ENCODE results near the gene IMPG1.
"Not testable (repeated sequence)": the region's sequence is repeated elsewhere in the genome, so short reads cannot be mapped to it uniquely, and the experiment has no call there.

IMPG1 gene

DNA sequence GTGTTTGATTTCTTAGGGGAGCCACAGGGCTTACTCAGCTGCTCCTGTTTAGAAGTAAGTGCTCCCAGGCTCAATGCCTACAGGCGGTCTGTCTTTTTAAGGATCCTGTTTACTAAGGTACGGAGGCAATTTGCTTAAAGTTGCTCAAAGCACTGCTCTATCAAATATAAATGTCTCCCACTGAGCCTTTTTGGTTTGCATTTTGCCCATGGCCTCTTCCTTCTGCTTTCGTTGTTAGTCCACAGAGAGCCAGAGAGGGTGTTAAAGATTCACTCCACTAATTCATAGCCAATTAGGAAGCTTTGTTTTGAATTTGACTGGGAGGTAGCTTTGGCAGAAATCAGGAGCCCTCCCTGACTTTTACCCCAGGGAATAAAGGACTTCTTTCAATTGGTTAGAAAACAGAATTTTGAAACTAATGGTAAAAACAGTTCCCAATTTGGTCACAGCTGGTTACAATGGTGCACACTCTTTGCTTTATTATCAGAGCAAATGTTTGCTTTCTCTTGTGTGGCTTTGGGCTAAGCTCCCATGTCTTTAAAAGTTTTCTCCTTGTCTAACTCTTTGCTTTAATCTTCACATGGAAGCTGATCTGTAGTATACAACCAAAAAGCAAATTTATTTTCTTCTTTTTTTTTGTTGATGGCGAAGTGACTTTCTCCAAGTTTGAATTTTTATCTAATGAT is 126.2 kb downstream of the IMPG1 start:
- no peak for DNase-seq

DNA sequence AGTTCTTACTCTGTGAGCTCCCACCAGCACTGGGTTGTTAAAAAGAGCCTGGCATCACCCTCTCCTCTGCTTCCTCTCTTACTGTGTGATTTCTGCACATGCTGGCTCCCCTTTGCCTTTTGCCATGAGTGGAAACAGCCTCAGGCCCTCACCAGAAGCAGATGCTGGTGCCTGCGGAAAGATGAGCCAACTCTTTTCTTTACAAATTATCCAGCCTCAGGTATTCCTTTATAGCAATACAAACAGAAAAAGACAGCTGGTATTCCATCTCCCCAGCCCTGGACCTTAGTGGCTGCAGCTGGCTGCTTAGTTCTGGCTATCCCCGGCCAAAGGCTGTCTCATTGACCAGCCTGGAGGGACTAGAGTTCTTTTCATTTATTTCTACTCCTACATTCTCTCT is 129.1 kb downstream of the IMPG1 start:
- peak; percentile 12 for DNase-seq

DNA sequence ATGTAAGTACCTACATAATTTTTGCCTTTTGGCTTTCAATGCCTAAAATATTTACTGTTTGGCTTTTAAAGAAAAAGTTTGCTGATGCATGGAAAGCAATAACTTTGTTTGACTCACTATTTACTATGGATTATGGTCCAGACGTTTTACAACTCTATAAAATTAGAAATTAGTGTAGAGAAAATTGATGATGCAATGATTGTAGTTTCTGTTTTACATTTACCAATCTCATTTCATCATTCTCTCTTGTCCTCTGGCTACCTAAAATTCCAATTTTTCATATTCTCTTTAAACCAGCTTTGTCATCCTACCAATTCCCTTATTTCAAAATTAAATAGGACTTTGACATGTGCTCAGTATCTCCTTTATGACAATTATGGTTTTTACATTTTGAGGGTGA is 131.0 kb downstream of the IMPG1 start:
- no peak for DNase-seq

DNA sequence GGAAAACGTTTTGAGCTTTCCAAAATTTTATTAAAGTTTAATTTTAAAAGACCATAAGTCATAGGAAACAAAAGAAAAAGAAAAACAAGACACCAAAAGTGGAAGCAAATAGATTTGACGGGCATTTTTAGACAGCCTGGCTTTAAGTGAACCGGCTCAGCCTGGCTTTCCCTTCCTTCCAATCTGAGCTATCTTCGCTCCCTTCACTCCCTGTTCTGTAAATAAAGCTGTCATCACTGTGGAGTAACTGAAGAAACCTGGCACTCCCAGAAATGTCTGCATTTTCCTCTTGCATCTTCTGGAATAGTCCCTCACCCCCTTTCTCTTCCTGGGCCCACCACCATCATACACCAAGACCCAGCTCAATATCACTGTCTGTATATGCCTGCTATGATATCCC is 131.9 kb downstream of the IMPG1 start:
- DNase-seq: no peak

DNA sequence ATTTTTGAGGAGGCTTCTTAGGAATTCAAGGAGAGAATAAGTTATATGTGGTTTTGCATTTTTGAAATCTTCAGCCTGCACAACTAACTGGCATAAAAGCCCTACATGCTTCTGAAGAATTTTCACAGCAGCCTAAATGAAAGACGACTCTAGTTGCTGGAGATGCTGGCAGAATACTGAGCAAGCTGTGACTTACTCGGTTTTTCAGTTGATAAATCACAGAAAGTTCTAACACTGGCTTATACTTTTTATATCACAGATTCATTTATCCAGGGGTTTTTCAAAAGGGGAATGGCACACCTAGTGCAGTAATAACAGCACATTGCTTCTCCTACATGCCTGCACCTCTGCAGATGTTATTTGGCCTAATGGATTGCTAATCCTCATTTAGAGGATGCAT is 134.6 kb downstream of the IMPG1 start:
- no peak for DNase-seq

DNA sequence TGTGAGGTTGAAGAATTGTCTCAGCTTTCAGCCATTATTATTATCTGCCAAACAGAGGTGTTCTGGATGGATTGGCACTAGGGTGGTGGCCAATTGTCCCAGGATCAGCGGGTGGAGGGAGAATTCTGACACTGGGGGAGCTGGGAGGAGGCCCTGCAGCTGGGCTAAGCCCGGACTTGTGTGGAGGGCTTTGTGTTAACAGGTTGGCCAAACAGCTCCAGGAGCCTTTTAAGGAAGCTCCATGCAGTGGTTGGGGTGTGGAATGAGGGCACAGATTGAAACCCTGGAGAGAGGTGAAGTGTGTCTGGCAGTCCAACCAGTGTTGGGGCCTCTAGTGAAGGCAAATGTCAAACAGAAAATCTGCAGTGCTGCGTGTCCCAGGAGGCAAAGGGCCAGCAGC is 135.8 kb downstream of the IMPG1 start:
- DNase-seq: no peak

DNA sequence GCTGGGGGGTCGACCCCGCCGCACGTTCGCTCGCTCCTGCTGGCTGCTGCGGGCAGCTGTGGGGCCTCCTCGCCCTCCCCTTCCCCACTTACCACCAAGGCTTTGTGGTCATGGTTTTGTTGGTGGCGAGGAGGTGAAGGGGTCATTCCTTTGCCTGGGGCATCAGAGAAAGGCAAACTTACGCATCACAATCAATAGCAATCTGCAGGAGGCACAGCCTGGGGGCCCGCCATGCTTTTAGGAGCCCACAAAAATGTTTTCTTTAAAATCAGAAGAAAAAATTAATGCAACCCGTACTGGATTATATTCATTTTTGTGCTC is 137.0 kb downstream of the IMPG1 start:
- DNase-seq: no peak

DNA sequence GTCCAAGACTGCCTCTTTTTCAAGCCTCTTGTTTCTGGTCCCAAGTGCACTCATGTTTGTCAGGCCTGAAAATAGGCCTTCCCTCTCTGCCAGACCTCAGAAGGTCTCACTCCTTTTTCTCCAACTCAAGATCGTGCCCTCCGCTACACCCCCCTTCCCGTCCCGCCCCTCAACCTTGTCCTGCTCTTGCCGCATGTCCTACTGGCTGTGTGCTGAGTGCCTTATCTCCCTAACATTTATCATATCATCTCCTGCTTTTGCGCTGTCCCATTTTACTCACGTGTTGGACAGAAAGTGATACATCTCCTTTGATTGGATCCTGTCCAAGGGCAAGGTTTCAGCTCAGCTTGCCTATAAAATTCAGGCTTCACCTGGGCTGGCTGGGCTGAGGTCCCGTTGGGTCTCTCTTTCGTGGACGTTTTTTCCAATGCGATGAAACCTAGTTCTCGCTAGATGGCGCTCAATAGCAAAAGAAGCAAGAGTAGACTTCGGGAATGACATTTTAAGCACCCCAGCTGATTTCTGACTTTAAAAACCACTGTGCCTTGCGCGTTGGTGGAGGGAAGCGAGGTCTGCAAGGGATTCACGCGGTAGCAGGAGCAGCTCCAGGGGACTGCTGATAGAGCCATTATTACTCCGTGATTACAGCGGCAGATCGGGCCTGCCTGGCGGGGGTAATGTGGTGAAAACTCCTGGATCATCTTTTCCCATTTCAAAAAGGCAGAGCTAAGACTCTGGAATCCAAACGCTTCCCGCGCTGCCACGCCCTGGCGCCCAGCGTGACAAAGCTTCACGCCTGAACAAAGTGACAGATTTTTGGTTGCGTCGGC is 137.6 kb downstream of the IMPG1 start:
- peak; percentile 82 for DNase-seq

DNA sequence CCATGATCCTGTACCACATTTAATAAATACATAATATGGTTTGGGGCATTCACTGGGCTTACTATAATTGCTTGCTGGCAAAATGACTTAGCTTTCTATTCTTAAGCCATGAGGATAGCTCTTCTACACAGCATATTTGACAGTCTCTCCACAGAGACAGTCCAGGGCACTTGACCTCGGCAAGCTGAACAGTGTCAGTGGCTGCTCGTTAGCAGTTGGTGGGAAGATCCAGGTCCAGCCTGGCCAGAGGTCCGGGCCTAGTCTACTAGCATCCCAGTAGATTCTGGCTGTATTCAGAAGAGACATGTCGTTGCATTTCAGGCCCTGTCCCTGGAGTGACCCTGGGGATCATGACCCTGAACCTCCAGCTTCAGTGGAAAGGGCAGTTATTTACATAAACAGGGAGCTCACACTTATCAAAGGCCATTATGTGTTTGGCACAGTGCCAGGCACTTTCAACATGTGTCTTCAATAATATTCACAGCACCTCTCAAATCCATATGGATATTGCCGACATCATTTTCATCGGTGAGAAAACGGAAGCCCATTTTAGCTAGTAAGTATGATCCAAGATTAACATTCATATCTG is 139.0 kb downstream of the IMPG1 start:
- no peak for DNase-seq

DNA sequence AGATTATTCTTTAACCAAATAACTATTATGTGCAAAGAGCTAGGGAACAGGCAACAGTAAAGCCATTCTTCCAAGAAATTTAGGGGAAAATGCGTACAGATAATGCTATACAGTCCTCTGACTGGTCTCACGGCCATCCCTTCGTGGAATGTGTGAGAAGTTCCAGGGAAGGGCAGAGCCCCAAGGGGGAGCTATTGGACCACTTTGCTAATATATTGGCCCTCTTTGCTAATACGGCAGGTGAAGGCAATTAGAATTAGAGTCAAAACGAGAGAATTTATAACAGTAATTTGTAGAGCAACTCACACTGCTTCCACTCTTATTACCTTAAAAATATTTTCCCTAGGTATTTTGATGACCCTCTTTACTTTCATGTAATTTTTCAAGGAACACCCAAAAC is 140.4 kb downstream of the IMPG1 start:
- DNase-seq: peak; percentile 36

DNA sequence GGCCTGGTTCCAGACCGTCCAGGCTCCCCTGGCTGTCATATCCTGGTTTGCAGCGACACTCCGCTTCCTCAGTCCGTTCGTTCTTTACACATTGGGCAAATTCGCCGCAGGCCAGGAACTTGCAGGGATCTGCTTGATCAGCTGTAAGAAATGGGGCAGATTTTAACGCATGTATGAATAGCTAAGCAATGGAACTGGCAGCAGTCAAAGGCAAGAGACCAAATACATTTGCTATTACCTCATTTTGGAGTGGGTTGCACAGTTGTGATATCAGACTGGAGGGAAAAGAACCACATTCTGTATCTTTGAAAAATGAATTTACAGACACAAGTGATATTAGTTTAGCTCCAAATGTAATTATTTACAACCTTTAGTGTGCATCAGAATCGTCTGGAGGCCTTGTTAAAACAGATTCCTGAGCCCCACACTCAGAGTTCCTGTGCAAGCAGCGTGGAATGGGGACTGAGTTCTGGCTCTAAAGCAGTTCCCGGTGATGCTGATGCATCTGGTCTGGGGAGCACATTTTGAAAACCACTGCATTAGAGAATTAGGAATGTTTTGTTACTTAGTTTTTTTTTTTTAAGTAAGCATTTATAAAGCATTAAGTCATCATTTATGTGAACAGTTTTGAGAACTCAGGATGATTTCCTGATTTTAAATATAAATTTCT is 141.3 kb downstream of the IMPG1 start:
- no peak for DNase-seq

DNA sequence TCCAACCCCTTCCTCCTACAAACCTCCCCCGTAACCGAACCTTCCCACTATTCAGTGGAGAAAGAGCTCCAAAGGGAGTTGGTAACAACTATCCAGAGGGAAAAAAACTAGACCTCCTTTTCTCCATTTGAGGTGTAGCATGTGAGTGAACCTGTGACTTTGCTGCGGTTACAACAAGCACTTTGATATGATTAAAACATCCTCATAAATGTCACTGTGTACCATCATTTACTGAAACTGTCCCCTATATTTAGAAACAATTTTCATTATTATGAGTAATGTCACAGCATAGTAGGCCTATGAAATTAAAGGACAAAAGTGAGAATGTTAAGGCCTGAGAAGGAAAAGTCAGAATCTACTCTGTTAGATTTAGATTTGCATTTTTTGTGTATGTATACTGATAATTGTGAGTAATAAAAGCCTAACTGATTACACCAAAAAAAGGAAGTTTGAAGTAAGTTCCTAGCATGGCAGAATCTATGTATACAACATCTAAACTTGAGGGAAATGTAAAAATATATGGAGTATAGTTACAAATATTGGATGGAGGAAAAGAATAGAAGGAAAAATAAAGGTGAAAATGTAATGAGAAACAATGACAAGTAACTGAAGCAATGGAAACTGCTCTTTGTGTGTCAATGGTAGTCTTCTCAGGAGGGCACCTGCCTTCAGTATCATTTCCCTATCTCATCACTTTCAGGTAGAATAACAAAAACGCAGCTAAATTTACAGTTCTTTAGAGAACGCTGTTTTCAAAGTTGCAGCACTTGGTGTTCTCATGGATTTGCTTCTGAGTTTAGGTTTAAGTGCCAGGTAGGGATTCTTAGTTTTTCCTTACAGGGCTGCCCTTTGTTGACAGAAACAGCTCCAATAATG is 145.9 kb downstream of the IMPG1 start:
- no peak for DNase-seq

DNA sequence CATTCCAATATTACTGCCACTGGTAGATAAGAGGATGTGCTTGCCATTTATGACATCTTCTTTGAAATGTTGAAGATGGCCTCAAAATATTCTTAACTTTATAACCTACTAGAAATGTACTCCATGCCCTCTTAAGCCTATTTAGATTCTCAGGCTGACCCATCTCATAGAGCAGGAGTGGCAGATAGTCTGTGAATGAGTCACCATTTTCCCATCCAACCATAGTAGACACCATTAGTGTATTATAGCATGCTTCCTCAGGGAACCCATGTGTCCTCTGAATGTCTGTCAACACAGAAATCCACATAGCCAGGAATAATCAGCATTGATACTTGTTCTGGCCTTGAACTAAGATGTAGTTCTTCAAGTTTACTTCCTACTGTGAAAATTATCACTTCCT is 150.2 kb downstream of the IMPG1 start:
- DNase-seq: no peak

DNA sequence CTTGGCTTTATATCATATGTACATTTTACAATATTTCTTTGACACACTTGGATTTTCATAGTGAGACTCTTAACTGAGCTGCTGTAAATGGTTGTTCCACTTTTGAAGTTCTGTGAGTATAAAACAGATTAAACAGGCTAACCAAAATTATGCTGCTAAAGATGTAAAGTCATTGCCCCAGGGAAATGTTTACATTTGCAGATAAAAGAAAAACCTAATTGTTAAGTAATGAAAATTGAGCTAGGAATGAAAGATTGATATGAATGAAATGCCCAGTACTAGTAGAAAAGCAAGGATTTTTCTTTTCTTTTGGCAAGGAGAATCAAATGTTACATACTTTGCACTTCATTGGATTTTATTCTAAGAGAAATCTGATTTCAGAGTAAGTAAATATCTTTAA is 159.4 kb downstream of the IMPG1 start:
- no peak for DNase-seq

DNA sequence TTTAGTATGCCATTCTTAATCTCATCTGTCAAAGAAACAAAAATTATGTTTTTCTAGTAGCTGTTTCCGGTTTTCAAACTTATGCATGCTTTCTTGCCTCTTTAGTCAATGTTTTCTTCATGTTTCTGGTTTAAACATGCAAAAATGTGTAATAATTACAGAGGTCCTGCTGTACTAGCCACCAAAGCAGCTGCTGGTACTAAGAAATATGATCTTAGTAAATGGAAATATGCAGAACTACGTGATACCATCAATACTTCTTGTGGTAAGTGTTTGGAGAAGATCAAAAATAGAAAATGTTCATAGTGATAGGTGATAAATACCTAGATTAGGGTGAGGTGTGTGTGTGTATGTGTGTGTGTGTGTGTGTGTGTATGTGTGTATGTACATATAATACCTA is 165.0 kb downstream of the IMPG1 start:
- no peak for DNase-seq

DNA sequence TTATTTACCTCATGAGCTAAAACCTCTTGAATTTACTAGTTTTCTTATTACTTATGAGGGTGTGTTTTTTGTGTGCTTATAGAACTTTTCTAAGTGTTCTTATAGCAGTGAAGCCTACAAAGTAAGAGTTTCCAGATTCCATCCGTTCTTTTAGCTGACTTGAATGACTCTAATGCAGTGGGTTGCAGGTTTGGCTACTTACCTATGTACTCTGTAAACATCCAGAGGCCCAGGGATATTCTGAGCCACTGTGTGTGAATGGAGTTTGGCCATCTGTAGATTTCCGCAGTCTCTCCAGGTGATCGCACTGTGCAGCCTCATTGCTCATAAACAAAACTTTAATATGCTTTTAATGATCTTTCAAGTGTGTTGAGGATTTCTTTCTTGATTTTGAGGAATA is 165.6 kb downstream of the IMPG1 start:
- no peak for DNase-seq

DNA sequence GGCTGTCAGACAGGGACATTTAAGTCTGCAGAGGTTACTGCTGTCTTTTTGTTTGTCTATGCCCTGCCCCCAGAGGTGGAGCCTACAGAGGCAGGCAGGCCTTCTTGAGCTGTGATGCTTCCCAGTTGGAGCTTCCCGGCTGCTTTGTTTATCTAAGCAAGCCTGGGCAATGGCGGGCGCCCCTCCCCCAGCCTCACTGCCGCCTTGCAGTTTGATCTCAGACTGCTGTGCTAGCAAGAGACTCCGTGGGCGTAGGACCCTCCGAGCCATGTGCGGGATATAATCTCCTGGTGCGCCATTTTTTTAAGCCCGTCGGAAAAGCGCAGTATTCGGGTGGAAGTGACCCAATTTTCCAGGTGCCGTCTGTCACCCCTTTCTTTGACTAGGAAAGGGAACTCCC is 167.3 kb downstream of the IMPG1 start:
- DNase-seq: not testable (repeated sequence)

DNA sequence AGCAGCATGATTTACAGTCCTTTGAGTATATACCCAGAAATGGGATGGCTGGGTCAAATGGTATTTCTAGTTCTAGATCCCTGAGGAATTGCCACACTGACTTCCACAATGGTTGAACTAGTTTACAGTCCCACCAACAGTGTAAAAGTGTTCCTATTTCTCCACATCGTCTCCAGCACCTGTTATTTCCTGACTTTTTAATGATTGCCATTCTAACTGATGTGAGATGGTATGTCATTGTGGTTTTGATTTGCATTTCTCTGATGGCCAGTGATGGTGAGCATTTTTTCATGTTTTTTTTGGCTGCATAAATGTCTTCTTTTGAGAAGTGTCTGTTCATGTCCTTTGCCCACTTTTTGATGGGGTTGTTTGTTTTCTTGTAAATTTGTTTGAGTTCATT is 172.2 kb downstream of the IMPG1 start:
- DNase-seq: not testable (repeated sequence)

DNA sequence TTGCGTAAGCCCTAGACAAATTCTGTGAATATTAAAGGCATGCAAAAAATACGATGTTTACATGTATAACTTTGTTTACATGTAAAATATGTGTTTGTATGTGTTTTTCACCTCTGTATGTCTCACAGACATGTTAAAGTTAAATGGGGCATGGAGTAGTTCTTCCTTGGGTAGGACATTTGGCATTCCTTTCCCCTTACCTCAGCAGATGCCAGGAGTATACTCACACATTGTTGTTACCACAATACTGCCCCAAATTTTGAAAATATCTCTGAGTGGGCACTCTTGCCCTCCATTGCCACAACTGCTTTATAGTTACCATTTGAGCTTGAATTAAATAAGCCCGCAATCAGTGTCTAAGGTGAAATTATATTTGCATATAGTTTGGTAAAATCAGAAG is 175.9 kb downstream of the IMPG1 start:
- DNase-seq: no peak

DNA sequence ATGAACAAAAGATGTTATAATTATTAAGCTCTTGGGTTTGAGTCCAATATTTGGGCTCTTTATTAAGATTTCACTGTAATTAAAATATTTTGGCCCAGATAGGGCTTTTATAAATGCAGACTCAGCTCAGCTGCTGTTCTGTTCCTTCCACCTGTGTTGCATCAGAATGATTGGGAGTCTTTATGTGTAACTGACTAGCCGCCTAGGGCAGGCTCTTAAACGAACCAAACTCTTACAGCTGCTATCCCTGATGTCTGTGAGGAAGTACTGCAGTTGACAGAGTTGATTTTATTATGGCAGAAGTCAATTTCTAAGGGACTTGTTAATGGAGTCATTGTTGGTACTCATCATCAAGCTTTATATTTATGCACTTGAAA is 178.7 kb downstream of the IMPG1 start:
- DNase-seq: no peak

DNA sequence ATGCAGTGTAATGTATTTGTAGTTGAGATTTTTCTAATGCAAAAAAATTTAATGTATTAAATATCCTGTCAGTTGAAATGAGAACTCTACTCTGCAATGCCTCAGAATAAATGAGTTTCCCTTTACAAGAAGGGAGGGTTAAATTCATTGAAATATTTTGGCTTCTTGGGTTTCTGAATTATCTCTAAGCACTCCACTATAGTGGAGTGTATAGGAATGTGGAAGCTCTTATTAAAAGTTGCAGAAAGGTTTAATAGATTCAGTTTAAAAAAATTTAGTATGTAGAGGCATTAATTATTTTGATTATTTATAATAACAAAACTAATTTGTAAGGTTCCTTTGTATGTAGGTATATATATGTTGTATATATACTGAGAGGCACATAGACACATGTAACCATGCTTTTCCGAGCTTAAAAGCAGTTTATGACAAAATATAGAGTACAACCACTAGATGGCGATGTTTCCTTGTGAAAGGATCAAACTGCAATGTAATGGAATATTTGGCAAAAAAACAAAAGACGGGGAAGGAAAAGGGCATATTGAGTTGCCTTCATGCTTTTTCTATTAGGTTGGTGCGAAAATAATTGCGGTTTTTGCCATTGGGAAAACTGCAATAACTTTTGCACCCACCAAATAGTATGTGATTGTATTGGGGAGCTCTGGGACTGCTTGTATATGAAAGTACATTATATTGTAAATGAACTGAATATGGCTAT is 179.2 kb downstream of the IMPG1 start:
- peak; percentile 57 for DNase-seq

DNA sequence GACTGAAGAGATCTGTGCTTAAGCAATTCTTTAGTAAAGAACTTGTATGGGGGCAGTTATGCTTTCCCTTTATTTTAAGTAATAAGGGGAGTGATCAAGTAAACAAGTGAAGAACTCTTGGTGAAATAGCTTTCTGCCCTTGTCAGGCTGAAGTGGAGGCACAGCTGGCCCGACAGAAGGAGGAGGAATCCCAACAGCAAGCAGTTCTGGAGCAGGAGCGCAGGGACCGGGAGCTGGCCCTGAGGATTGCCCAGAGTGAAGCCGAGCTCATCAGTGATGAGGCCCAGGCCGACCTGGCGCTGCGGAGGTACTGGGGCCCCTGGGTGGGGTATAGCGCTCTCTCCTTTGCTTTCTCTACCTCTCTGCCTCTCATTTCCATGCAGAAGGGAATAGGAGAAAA is 180.1 kb downstream of the IMPG1 start:
- DNase-seq: no peak
